NCI-H1105 (cell line): ENCODE measurements around the gene CIITA.
"Not testable (repeated sequence)": the region's sequence is repeated elsewhere in the genome, so short reads cannot be mapped to it uniquely, and the experiment has no call there.

Experiments
- DNase-seq: peaks from one replicate; lab custom pipeline; 2025; lab: John Stamatoyannopoulos, UW

Gene CIITA

DNA sequence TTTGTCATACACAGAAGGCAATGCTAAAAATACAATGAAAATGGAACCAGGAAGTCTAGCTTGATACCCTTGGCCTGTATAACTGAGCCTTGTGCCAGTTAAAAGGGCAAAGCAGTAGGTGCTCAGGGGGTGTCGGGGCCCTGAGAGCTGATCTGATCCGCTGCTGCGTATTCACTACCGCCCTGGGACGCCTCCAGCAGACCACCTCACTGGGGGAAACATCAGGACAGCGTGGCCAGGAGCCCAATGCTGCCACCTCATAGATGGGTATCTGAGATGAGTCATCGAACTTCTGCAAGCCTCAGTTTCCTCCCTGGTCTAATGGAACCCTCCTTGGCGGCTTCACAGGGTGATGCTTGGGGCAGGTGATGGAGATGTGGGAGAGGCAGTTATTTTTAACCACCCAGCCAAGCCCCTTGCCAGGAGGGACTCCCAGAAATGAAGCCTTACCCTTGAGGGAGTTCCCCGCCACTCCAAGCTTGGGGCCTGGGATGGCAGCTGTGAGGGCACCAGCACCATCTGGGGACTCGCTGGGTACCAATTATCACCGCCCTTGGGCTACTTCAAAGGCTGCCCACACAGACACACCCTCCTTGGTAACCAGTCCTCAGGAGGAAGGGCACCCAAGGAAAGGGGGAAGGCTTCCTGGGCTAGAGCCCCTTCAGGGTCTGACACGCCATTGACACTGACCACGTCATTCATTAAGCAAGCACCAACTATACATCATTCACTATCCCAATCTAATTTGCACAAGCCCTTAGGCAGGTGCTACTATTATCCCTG lies 57.5 kb downstream of the CIITA start:
- no peak for DNase-seq

DNA sequence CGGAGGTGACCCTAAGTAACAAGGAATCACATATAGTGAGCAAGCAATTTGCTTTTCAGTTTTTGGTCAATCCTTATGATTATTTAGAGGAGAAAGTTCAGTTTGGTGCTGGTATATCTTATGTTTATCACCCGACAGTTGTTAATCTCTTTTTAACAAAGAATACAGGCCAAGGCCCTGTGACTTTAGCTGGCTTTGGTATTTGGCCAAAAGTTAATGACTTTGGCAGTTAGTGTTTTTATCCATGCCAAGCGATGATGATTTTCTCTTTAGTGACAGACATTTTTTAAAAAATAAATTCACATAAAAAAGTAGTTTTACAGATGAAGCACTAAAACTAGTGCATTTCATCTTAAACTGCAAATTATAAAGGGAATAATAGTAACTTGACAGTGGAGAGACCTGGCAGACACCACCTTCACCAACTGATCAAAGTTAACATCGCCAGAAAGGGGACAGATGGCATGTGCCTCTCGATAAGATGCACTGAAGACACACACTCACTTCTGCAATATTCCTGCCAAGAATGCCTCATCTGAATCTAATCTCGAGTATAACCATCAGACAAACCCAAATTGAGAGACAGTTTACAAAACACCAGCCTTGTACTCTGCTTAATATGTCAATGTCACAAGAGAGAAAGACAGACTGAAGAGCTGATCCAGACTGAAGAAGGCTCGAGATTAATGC lies 58.4 kb downstream of the CIITA start:
- no peak for DNase-seq

DNA sequence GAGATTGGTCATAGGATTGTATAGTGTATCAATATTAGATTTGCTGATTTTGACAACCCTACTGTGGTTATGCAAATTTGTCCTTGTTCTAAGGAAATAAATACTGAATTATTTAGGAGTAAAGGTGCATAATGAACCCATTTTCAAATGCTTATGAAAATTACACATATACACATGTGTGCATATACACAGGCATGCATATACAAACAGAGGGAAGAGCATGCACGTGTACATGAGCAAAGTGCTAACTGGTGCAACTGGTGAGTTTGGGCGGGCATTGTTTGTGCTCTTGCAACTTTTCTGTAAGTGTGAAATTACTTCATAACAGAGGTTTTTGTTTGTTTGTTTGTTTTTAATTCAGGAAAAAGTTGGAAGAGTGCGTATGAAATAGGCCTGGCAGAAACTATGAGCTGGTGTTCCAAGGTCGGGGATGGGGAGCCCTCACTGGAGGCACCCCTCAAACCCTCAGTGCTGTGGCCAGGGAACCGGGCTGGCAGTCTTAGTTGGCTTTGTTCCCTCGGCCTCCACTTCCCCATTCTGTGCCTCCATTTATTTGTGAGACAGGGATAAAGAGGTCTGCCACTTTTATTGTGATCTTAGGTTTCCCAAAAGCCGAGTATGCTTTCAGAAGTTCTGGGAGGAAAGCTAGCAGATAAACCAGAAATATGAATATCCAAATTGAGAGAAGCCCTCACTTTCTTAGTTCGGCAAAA lies 59.4 kb downstream of the CIITA start:
- DNase-seq: no peak

DNA sequence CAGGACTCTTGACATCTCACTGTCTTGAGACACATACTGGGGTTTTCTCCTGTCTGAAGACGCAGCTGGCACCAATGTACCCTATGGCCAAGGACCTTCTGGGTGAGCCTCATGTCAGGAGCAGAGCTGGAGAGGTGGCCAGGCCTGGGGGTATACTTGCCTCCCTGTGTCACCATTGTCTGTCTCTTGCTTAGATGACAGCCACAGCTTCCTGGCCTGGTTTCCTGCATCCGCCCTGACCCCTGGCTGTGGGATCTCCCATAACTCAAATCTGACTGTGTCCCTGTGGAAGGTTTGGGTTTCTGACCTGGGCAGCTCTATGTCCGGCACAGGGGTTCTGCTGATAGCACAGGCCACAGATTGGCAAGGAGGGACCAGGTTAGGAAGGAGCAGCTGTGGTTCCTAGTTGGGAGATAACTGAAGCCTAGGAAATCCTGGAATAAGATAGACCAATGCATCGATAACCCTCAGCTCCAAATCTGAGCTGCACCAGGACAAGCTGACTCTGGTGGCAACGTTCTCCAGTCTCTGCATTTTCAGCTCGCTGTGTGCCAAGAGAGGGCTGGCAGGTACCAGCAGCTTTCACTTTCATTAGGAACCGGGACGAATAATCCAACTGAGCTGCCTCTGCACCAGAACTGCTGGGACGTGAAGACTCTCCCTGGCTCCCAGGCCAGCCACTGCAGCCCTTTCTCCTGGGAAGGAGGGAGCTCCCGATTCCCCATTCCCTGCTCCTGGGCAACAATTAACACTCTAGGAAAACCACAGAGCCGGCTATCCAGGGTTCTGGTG lies 60.3 kb downstream of the CIITA start:
- DNase-seq: no peak

DNA sequence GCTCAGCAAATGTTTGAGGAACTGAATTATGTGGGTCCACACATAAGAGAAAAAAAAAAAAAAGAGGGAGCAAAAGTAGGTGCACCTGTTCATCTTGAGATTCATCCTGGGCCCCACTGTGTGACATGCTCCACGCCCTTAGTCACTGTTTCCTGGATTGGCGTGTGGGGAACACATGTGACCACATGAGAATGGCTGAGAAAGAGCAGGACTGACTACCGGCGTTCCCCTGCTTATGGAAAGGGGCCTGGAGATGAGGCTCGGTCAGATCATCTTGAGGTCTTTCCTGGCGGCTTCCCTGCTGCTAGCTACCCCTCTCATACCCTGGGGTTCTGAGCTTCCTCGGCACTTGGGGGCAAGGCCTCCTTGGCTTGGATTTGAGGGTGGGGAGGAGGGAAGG lies 61.3 kb downstream of the CIITA start:
- no peak for DNase-seq

DNA sequence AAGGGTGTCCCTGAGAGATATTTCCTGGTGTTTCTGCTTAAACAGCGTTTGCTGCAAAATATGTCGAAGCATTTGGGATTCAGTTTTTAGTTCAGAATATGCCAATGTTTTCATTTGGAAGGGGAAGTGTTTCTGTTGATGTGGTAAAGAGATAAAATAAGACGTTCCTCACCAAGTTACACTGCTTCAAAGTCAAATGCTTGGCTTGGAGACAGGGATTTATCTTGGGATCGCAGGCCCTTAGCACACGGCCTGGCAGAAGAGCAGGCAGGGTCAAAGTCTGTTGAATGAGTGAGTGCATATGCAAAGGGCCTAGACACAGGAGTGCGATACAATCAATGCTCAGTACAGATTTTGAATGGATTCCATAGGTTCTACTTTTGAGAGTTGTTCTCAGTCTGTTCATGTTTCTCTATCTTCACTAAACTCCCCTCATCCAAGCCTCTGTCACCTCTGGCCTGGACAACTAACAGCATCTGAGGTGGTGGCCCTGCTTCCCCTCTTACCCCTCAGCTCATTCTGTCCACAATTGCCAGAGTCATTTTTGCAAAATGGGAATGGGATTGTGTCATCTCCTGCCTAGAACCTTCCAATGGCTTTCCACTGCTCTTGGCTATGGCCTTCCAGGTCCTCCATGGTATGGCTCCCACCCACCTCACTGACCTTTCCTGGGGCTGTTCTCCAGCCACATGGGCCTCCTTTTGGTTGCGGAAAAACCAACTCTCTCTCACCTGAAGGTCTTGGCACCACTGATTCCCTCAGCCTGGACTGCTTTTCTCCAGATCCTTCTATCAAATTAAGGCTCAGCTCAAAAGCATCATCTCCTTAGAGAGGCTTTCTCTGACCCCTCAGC lies 62.0 kb downstream of the CIITA start:
- DNase-seq: no peak

DNA sequence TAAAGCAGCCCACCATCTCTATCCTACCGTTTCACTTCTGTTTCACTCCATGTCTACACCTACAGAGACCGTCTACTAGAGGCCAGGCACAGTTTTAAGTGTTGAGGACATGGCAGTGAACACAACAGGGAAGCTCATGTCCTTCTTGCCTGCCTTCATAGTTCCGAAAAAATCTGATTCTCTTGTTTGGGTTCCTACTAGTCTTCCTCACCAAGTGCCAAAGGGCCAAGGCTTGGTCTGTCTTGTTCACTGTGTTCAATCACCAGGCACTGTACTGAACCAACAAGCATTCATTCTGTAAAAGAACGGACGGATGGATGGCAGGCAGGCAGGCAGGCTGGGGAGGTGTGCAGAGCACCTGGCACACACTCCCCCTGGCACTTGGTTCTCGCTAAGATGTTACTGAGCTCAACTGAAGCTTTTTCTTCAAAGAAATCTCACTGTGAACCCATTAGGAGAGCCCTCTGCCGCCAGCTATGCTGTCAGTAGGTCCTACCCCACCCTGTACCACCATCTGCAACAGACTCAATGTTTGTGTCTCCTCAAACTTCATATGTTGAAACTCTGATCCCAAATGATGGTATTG lies 62.7 kb downstream of the CIITA start:
- DNase-seq: no peak

DNA sequence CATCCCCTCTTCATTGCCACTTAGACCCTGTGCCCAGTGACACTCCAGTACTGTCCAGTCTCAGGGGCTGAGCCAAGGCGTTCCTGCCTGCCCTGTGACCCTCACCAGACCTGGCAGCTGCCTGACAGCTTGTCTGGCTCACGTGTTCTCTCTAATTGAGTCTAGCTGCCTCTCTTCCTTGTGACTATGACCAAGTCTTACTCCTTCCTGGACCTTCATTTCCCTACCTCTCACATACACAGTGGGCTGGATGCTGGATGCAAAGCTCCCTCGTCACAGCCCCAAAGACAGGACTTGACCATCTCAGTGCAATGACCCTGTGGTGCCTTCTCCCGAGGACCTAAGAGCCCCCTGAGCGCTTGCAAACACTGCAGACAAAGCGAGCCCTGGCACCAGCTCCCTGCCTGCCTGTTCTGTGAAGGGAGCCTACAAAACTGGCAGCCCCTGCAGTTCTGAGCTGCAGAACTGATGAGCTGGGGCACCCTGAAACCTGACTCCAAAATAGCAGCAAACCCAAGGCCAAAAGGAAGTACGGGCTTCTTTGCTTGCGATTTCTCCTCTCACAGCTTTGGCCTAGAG lies 63.6 kb downstream of the CIITA start:
- DNase-seq: no peak

DNA sequence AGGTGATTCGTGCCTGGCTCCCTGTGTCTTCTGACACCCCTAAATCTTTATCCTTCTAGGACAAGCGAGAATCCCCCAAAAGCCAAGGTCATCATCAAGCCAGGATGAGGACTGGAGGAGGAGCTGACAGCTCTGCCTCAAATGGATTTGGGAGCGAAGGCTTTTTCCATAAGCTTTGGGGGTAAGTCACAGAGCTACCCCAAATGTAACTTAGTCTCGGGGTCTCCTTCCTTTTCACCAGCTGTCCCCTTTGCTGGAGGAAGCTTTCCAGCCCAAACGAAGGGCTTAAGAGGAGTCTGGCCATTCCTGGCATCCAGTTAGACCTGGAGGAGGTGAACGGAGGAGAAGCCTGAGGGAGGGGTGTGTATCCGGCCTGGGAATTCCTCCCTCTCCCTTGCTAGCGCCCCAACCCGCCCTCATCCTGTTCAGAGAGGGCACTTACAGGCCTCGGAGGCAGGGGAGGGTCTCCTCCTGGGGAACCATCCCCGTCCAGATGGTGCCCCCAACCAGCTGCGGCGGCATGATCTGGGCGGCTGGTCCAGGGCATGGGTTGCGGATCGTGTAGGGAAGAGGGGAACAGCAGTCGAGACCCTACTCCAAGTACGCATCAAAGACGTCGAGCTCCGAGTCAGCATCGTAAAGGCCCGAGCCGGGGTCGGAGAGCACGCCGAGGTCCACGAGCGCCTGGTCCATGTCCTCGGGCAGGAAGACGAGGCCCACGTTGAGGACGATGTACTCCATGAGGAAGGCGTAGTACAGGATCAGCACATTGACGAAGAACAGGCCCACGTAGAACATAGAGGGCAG lies 64.3 kb downstream of the CIITA start:
- no peak for DNase-seq

DNA sequence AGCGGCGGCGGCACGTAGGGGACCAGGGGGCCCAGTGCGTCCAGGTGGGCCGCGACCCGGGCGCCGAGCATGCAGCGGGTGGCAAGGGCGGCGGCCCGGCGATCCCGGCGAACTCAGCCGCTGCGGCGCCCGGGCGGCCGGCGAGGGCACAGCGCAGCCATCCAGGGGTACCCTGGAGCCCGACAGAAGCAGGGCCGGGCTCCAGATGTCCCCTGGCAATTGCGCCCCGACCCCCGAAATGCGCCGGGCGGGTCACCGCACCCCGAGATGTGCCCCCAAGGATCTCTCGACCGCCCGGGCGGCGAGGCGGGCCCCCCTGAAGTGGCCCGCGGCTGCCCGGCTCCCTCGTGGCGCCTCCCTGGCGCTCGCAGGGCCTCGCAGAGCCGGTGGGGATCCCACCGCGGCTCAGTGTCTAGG lies 64.9 kb downstream of the CIITA start:
- not testable (repeated sequence) for DNase-seq

DNA sequence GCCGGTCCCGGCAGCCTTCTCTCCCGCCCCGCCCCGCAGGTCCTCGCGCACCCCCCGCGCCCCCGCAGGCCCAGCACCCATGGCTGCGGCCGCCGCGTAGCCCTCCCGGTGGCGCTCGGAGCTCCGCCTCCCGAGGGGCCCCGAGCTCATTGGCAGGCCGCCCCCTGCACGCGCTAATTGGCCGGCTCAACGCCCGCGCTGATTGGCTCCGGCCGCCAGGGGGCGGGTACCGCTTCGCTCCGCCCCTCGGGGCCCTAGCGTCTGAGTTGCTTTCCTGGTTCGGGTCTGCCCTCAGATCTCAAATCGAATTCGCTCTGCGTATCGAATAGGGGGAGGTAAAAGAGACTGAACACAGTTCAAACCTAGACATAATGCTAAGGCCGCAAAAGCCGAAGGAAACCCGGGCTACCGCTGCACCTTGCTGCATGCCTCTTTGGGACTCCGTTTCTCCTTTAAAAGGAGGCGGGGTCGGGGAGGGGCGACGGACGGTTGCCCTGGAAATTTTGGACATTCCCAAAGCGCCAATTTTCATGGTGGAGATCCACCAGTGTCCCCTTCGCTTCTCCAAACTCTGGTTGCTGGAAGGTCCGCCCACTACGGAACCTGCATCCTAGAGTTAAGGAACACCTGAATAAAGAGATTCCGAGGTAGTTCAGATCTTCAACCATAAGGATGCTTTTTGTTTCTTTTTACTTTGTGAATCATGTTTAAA lies 65.5 kb downstream of the CIITA start, which contains the start of gene DEXI:
DEXI (minus strand) TSS at position 117 of the 712 bp plus-strand sequence. CDS start 463 bp downstream, outside the sequence.
- DNase-seq: peak; percentile 83

DNA sequence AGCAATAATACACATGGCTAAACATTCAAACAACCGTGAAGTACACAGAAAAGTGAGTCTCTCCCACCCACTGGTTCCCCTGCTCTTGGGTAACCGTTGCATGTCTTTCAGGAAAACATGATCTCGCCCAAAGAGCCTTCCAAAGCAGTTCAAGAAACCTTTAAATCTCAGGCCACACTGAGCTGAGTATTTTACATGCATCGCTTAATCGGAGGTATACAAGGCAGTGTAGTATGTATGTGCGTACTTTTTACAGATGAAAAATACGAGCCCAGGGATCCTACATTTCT lies 66.0 kb downstream of the CIITA start:
- DNase-seq: no peak

DNA sequence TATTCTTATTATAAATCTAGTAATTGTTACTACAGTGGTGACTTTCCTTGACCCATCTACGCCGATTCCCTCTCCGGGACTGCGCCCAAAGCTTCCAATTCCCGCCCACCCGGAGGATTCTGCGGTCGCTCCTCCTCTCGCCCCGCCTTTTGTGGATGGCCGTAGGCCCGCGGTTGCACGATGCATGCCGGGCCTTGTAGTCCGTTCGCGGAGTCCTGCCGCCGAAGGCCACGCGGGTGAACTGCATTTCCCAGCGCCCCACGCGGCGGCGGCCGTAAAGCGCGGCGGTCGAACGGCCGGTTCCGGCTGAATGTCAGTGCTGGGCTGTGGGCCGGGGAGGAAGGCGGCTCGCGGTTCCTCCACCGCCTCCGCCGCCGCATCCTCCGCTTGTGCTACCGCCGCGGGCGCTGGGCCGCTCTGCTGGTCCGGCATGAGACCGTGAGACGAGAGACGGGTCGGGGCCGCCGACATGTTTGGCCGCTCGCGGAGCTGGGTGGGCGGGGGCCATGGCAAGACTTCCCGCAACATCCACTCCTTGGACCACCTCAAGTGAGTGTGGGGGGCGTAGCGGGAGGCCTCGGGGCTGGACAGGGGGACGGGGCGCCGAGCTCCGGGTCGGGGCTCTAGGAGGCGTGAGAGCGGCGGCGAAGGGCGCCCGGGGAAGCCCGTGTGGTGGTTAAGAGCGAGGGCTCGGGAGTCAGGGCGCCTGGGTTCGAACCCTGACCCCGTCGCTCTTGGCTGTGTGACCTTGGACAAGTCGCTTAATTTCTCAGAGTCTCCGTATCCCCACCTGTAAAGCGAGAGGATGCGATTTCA lies 67.5 kb downstream of the CIITA start, which contains the start of gene CLEC16A:
CLEC16A (plus strand) TSS at position 316 of the 816 bp plus-strand sequence; CDS start at position 470, 154 bp downstream.
- peak; percentile 96 for DNase-seq

DNA sequence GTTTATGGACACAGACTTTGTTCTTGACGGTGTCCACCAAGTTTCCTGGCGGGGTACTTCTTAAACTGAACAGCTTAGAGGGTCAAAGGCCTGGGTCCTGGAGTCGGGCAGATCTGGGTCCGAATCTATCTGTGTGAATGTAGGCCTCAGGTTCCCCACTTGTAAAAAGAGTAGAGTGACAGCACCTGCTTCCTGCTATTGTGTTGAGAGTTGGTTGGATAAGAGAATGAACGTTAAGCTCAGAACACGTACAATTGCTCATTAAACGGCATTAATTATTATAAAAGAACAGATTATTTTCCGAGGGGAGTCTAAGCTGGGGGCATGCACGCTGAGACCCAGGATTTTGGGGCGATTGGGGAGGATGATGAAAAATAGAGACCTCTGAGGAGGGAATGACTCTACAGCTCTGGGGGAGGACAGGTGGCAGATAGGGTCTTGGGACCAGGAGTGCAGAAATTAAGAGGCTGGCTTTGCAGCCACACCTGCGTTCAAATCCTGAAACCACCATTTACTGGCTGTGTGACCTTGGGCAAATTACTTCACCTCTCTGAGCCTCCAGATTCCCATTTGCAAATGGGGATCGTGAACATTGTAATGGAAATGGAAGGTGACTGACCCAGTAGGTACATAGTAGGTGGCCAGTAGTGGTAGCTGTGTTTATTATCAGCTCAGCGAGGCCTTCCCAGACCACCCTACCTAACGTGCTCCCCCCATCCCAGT lies 68.2 kb downstream of the CIITA start:
- DNase-seq: no peak

DNA sequence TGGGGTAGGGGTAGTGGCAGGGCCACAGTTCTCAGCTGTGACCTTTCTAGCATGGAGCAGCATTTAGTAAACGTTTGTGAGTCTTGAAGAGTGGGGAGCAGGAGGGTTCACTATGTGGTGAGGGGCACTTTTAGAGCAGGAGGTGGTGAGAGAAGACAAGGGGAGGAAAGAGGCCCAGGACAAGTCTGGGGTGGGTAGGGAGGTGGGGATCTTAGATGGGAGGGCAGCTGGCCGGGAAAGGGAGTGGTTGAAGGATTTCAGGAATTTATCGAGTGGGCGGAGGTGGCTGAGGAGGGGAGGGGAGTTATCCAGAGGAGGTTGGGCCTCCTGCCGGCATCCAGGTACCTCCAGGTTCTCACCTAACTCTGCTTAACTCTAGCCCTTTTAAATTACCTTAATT lies 69.3 kb downstream of the CIITA start:
- no peak for DNase-seq

DNA sequence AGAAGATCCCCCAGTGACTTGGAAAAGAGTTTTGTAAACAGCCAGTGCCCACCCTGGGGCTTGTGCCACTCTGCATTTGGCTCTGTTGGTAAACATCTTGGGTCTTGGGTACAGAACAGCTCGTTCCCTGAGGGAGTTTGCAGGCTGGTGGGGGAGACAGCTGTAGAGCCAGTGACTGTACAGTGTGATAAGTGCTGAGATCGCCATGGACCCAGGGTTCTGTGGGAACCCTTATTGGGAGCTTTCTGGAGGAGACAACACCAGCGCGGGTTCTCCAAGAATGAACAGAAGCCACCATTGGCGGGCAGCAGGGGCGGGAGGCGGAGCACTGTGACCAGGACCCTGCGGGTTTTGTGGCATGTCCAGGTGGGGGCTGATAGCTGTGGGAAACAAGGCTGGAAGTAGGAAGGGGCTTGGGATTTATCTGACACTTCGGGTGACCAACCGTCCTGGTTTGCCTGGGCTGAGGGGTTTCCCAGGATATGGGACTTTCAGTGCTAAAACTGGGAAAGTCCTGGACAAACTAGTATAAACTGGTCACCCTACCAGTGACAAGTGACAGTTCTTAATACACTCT lies 70.3 kb downstream of the CIITA start:
- no peak for DNase-seq

DNA sequence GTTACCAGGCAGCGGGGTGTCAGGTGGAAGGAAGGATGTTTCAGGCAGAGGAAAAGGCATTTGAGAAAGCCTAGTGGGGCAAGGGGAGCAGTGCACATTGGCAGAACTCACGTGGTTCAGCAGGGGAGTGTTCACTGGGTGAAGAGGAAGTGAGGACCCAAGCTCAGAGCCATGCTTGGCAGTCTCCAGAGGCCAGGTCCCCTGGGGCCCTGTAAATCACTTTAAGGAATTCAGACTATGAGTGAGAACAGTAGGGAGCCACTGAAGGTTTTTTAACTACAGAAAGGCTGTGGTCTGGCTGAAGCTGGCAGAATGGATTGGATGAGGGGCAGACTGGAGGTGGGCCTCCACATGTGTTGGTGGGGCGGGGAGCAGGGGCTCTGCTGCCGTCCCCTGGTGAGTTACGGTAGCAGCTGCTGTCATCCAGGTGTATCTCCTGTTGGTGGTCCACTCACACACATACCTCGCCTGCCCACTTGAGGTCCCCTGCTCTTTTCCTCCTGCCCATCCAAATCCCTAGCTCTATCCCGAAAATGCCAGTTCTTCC lies 72.5 kb downstream of the CIITA start:
- DNase-seq: no peak
